ENCODE data around the gene SMAD9. TPM values are rescaled to one million over a fixed set of nuclear protein-coding genes. Genes with fewer than 3 reads are reported as not detected.

SMAD9 gene
- total RNA-seq, 1 donor from 2014 or later: 13.5 TPM

- no peaks in the 10 kb centered on the region for H3K9me3 ChIP-seq
- no peak for TF ChIP-seq POLR2AphosphoS5 (IDR thresholded peaks at IDR 0.05; ENCODE audit: insufficient read depth in 1 of 2, low read depth in 1 of 2)
- TF ChIP-seq, protein P1, sequence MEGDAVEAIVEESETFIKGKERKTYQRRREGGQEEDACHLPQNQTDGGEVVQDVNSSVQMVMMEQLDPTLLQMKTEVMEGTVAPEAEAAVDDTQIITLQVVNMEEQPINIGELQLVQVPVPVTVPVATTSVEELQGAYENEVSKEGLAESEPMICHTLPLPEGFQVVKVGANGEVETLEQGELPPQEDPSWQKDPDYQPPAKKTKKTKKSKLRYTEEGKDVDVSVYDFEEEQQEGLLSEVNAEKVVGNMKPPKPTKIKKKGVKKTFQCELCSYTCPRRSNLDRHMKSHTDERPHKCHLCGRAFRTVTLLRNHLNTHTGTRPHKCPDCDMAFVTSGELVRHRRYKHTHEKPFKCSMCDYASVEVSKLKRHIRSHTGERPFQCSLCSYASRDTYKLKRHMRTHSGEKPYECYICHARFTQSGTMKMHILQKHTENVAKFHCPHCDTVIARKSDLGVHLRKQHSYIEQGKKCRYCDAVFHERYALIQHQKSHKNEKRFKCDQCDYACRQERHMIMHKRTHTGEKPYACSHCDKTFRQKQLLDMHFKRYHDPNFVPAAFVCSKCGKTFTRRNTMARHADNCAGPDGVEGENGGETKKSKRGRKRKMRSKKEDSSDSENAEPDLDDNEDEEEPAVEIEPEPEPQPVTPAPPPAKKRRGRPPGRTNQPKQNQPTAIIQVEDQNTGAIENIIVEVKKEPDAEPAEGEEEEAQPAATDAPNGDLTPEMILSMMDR (IDR thresholded peaks at IDR 0.05): no peak
- no peak for TF ChIP-seq POLR2A (IDR thresholded peaks at IDR 0.05)
- H3K4me1 ChIP-seq: no peaks in the 10 kb centered on the region
- DNase-seq (ENCODE audit: extremely low spot score in 2 of 2): no peak
- intact Hi-C loops (cut with DNase I): no loop called here
- no peak overlapping the region for H3K4me3 ChIP-seq
- no peak overlapping the region for H3K27ac ChIP-seq
- no peaks in the 10 kb centered on the region for H3K27me3 ChIP-seq
- H3K36me3 ChIP-seq: no peaks in the 10 kb centered on the region
Observed at GRCh38 chr13:36848199-36848982, 71.6 kb downstream of the SMAD9 start.

- intact Hi-C loops (cut with DNase I): no loop called here
Observed at GRCh38 chr13:36847606-36848005, 72.4 kb downstream of the SMAD9 start.

GRCh38 chr13:36841391-36841790, 78.6 kb downstream of the SMAD9 start:
- H3K27me3 ChIP-seq: no peaks in the 10 kb centered on the region
- H3K4me1 ChIP-seq: no peaks in the 10 kb centered on the region
- H3K4me3 ChIP-seq: no peak overlapping the region
- no peaks in the 10 kb centered on the region for H3K36me3 ChIP-seq
- intact Hi-C loops (cut with DNase I): no loop called here
- TF ChIP-seq POLR2A (IDR thresholded peaks at IDR 0.05): no peak
- no peak for TF ChIP-seq POLR2AphosphoS5 (IDR thresholded peaks at IDR 0.05; ENCODE audit: insufficient read depth in 1 of 2, low read depth in 1 of 2)
- TF ChIP-seq, protein P1 (IDR thresholded peaks at IDR 0.05): no peak
- H3K9me3 ChIP-seq: no peaks in the 10 kb centered on the region
- H3K27ac ChIP-seq: no peak overlapping the region
- no peak for DNase-seq (ENCODE audit: extremely low spot score in 2 of 2)

More at GRCh38 chr13:36847606-36848005, 72.4 kb downstream of the SMAD9 start:
- no peak overlapping the region for H3K27ac ChIP-seq
- no peaks in the 10 kb centered on the region for H3K27me3 ChIP-seq
- H3K9me3 ChIP-seq: no peaks in the 10 kb centered on the region
- TF ChIP-seq POLR2AphosphoS5 (IDR thresholded peaks at IDR 0.05; ENCODE audit: insufficient read depth in 1 of 2, low read depth in 1 of 2) (no peak), POLR2A (IDR thresholded peaks at IDR 0.05) (no peak)
- TF ChIP-seq, protein P1 (IDR thresholded peaks at IDR 0.05): no peak
- DNase-seq (ENCODE audit: extremely low spot score in 2 of 2): no peak
- H3K36me3 ChIP-seq: no peaks in the 10 kb centered on the region
- no peaks in the 10 kb centered on the region for H3K4me1 ChIP-seq
- H3K4me3 ChIP-seq: no peak overlapping the region

- no peak overlapping the region for H3K27ac ChIP-seq
- TF ChIP-seq POLR2A (IDR thresholded peaks at IDR 0.05) (no peak), POLR2AphosphoS5 (IDR thresholded peaks at IDR 0.05; ENCODE audit: insufficient read depth in 1 of 2, low read depth in 1 of 2) (no peak)
- TF ChIP-seq, protein P1 (IDR thresholded peaks at IDR 0.05): no peak
- no peaks in the 10 kb centered on the region for H3K27me3 ChIP-seq
- intact Hi-C loops (cut with DNase I): no loop called here
- H3K36me3 ChIP-seq: no peaks in the 10 kb centered on the region
- H3K4me1 ChIP-seq: no peaks in the 10 kb centered on the region
- DNase-seq (ENCODE audit: extremely low spot score in 2 of 2): no peak
- no peaks in the 10 kb centered on the region for H3K9me3 ChIP-seq
- no peak overlapping the region for H3K4me3 ChIP-seq
Observed at GRCh38 chr13:36840718-36841250, 79.3 kb downstream of the SMAD9 start.

- Histone ChIP-seq H3K4me3 (no peak overlapping the region), H3K27me3 (no peaks in the 10 kb centered on the region)
- intact Hi-C loops (cut with DNase I): no loop called here
Observed at GRCh38 chr13:36839981-36840380, 80.1 kb downstream of the SMAD9 start.

More at GRCh38 chr13:36839981-36840380, 80.1 kb downstream of the SMAD9 start:
- no peaks in the 10 kb centered on the region for H3K9me3 ChIP-seq
- no peaks in the 10 kb centered on the region for H3K4me1 ChIP-seq
- no peak overlapping the region for H3K27ac ChIP-seq
- H3K36me3 ChIP-seq: no peaks in the 10 kb centered on the region
- DNase-seq (ENCODE audit: extremely low spot score in 2 of 2): no peak
- no peak for TF ChIP-seq POLR2AphosphoS5 (IDR thresholded peaks at IDR 0.05; ENCODE audit: insufficient read depth in 1 of 2, low read depth in 1 of 2)
- TF ChIP-seq, protein P1 (IDR thresholded peaks at IDR 0.05): no peak
- TF ChIP-seq POLR2A (IDR thresholded peaks at IDR 0.05): no peak
